Trophoblast cell (in vitro differentiated cells and primary cell): Measurements from ENCODE around the gene GOSR2.

Source experiments
- DNase-seq, 2 donors: peaks; one replicate each; pipeline ENCODE4 v3.0.0-alpha.2; 2016
- H2AFZ ChIP-seq: 2 replicates; pipeline ENCODE4 v1.6.1; 2013; ENCODE audit warnings: low read length, moderate library complexity, mild to moderate bottlenecking; ENCODE audit not compliant: insufficient read depth, poor library complexity
- H2AK5ac ChIP-seq: 2 replicates; pipeline ENCODE4 v1.6.1; 2013; ENCODE audit warnings: mild to moderate bottlenecking, low read length
- H2BK120ac ChIP-seq: 2 replicates; pipeline ENCODE4 v1.6.1; 2013; ENCODE audit warnings: low read length, mild to moderate bottlenecking, moderate library complexity; ENCODE audit not compliant: insufficient read depth, poor library complexity
- H2BK12ac ChIP-seq: 2 replicates; pipeline ENCODE4 v1.6.1; 2013; ENCODE audit warnings: mild to moderate bottlenecking, low read length, moderate library complexity
- H2BK5ac ChIP-seq: 2 replicates; pipeline ENCODE4 v1.6.1; 2013; ENCODE audit warnings: low read length, low read depth, moderate library complexity, mild to moderate bottlenecking; ENCODE audit not compliant: poor library complexity
- H3K14ac ChIP-seq: 2 replicates; pipeline ENCODE4 v1.6.1; 2013; ENCODE audit warnings: mild to moderate bottlenecking, low read length
- H3K18ac ChIP-seq: 2 replicates; pipeline ENCODE4 v1.6.1; 2013; ENCODE audit warnings: mild to moderate bottlenecking, low read length
- H3K23ac ChIP-seq: 2 replicates; pipeline ENCODE4 v1.6.1; 2013; ENCODE audit warnings: low read length
- H3K27ac ChIP-seq: 2 replicates; pipeline ENCODE4 v1.5.1; 2013; ENCODE audit warnings: low read depth, mild to moderate bottlenecking, inconsistent platforms, low read length, moderate library complexity
- H3K27me3 ChIP-seq: 2 replicates; pipeline ENCODE4 v1.6.1; 2013; ENCODE audit warnings: inconsistent platforms, mild to moderate bottlenecking, low read length, moderate library complexity; ENCODE audit not compliant: insufficient read depth
- H3K36me3 ChIP-seq, 2 experiments: 1 replicate in 1 of 2; 2 replicates in 1 of 2; pipeline ENCODE4 v1.6.1; 2013; ENCODE audit warnings: low read length in 2 of 2, mild to moderate bottlenecking in 2 of 2, moderate library complexity in 1 of 2; ENCODE audit not compliant: insufficient read depth in 2 of 2, control insufficient read depth in 1 of 2
- H3K4ac ChIP-seq: 2 replicates; pipeline ENCODE4 v1.6.1; 2013; ENCODE audit warnings: low read depth, mild to moderate bottlenecking, low read length, moderate library complexity
- H3K4me1 ChIP-seq, 2 experiments: 1 replicate in 1 of 2; 2 replicates in 1 of 2; pipeline ENCODE4 v1.6.1; 2013; ENCODE audit warnings: low read length in 2 of 2, mild to moderate bottlenecking in 2 of 2, moderate library complexity in 1 of 2; ENCODE audit not compliant: insufficient read depth in 2 of 2, control insufficient read depth in 1 of 2
- H3K4me2 ChIP-seq: 2 replicates; pipeline ENCODE4 v1.6.1; 2013; ENCODE audit warnings: inconsistent platforms, mild to moderate bottlenecking, low read length, moderate library complexity
- H3K4me3 ChIP-seq: 2 replicates; pipeline ENCODE4 v1.5.1; 2013; ENCODE audit warnings: mild to moderate bottlenecking, low read depth, low read length, inconsistent platforms
- H3K79me1 ChIP-seq: one replicate; pipeline ENCODE4 v1.6.1; 2013; ENCODE audit warnings: low read length
- H3K79me2 ChIP-seq: 2 replicates; pipeline ENCODE4 v1.6.1; 2013; ENCODE audit warnings: low read length, mild to moderate bottlenecking; ENCODE audit not compliant: control insufficient read depth, insufficient read depth, poor library complexity
- H3K9ac ChIP-seq: 2 replicates; pipeline ENCODE4 v1.6.1; 2013; ENCODE audit warnings: mild to moderate bottlenecking, low read length
- H3K9me3 ChIP-seq: 2 replicates; pipeline ENCODE4 v1.6.1; 2013; ENCODE audit warnings: low read depth, mild to moderate bottlenecking, control low read depth, inconsistent platforms, low read length; ENCODE audit not compliant: insufficient read depth
- H4K12ac ChIP-seq: 2 replicates; pipeline ENCODE4 v1.6.1; 2013; ENCODE audit warnings: low read depth, mild to moderate bottlenecking, low read length, moderate library complexity
- H4K8ac ChIP-seq: 2 replicates; pipeline ENCODE4 v1.6.1; 2013; ENCODE audit warnings: low read depth, mild to moderate bottlenecking, low read length, moderate library complexity
- H4K91ac ChIP-seq: one replicate; pipeline ENCODE4 v1.6.1; 2013; ENCODE audit warnings: low read depth, mild to moderate bottlenecking, low read length, moderate library complexity
- WGBS: extraction: QIAGEN DNeasy Blood & Tissue Kit; methylation state at CpG from one replicate; pipeline ENCODE4 v1.1.7; 2013; ENCODE audit warnings: missing lambda C conversion rate; ENCODE audit not compliant: insufficient read length, insufficient coverage; ENCODE audit errors: extremely low coverage; 5-methylcytosine and 5-hydroxymethylcytosine counted together

The GOSR2 gene

GRCh38 chr17:46978489-46979146 lies 55.7 kb downstream of the GOSR2 start:
- no CpG with 5 or more reads among the region's 83 CpGs for WGBS

GRCh38 chr17:46979147-46979863 lies 56.3 kb downstream of the GOSR2 start, which contains the start of gene RPRML:
RPRML (minus strand) TSS chr17:46979253; CDS start chr17:46979007, 246 bp downstream.
- H3K79me1 ChIP-seq, result peaks cover 1% of the 10 kb centered on the region
- no peak within 1 kb of the TSS for H2BK12ac ChIP-seq
- H3K79me2 ChIP-seq, result no peaks in the 10 kb centered on the region
- H3K4me2 ChIP-seq, result peak within 1 kb of the TSS; percentile 94
- no peak within 1 kb of the TSS for H3K4ac ChIP-seq
- H3K27ac ChIP-seq, result no peak within 1 kb of the TSS
- no peak within 1 kb of the TSS for H4K12ac ChIP-seq
- H3K9me3 ChIP-seq, result peaks cover 3% of the 10 kb centered on the region
- H2AFZ ChIP-seq, result no peak within 1 kb of the TSS
- no peak within 1 kb of the TSS for H4K91ac ChIP-seq
- H2AK5ac ChIP-seq, result no peak within 1 kb of the TSS
- H3K23ac ChIP-seq, result no peak within 1 kb of the TSS
- DNase-seq, result peak in 1 of 2 donors; percentile 30
- peak within 1 kb of the TSS; percentile 50 for H3K4me3 ChIP-seq
- H3K36me3 ChIP-seq, result no peaks in the 10 kb centered on the region
- H3K4me1 ChIP-seq, result peaks cover 17% of the 10 kb centered on the region in 2 experiments
- no peak within 1 kb of the TSS for H4K8ac ChIP-seq
- no peak within 1 kb of the TSS for H3K14ac ChIP-seq
- no peak within 1 kb of the TSS for H2BK5ac ChIP-seq
- WGBS, result no CpG with 5 or more reads among the region's 57 CpGs
- H3K27me3 ChIP-seq, result peaks cover 23% of the 10 kb centered on the region
- no peak within 1 kb of the TSS for H3K9ac ChIP-seq
- H3K18ac ChIP-seq, result no peak within 1 kb of the TSS
- H2BK120ac ChIP-seq, result no peak within 1 kb of the TSS

More at GRCh38 chr17:46978489-46979146, 55.7 kb downstream of the GOSR2 start:
- Histone ChIP-seq H4K8ac (no peak overlapping the region), H3K79me1 (peaks cover 1% of the 10 kb centered on the region), H3K23ac (no peak overlapping the region), H2BK120ac (no peak overlapping the region), H2AFZ (no peak overlapping the region), H4K12ac (no peak overlapping the region), H3K4me3 (peak overlapping the region; percentile 50), H2AK5ac (no peak overlapping the region), H3K4me2 (peak overlapping the region; percentile 94), H4K91ac (no peak overlapping the region), H3K79me2 (no peaks in the 10 kb centered on the region), H2BK5ac (no peak overlapping the region), H3K14ac (no peak overlapping the region), H3K36me3 (no peaks in the 10 kb centered on the region), H3K27me3 (peaks cover 23% of the 10 kb centered on the region), H3K4me1 (peaks cover 17% of the 10 kb centered on the region in 2 experiments), H3K9ac (no peak overlapping the region), H2BK12ac (no peak overlapping the region), H3K4ac (no peak overlapping the region), H3K18ac (no peak overlapping the region), H3K27ac (no peak overlapping the region), H3K9me3 (peaks cover 3% of the 10 kb centered on the region)
- no peak for DNase-seq

- peaks cover 1% of the 10 kb centered on the region for H3K79me1 ChIP-seq
- H3K36me3 ChIP-seq, result no peaks in the 10 kb centered on the region
- H3K4me3 ChIP-seq, result no peak overlapping the region
- no peak overlapping the region for H3K4ac ChIP-seq
- H3K27ac ChIP-seq, result no peak overlapping the region
- no CpG with 5 or more reads among the region's 6 CpGs for WGBS
- no peaks in the 10 kb centered on the region for H3K79me2 ChIP-seq
- H3K18ac ChIP-seq, result no peak overlapping the region
- H3K4me1 ChIP-seq, result peaks cover 13 to 14% of the 10 kb centered on the region in 2 experiments
- no peak overlapping the region for H4K91ac ChIP-seq
- peaks cover 3% of the 10 kb centered on the region for H3K9me3 ChIP-seq
- no peak overlapping the region for H2BK120ac ChIP-seq
- no peak for DNase-seq
- no peak overlapping the region for H2BK12ac ChIP-seq
- H4K12ac ChIP-seq, result no peak overlapping the region
- no peak overlapping the region for H2AK5ac ChIP-seq
- H3K14ac ChIP-seq, result no peak overlapping the region
- H2AFZ ChIP-seq, result no peak overlapping the region
- no peak overlapping the region for H3K4me2 ChIP-seq
- no peak overlapping the region for H3K9ac ChIP-seq
- no peak overlapping the region for H3K23ac ChIP-seq
- H3K27me3 ChIP-seq, result peaks cover 19% of the 10 kb centered on the region
- no peak overlapping the region for H4K8ac ChIP-seq
- no peak overlapping the region for H2BK5ac ChIP-seq
These were observed 59.6 kb downstream of the GOSR2 start for GRCh38 chr17:46982577-46982976.

- no peak overlapping the region for H2BK5ac ChIP-seq
- no peak overlapping the region for H3K14ac ChIP-seq
- peaks cover 8% of the 10 kb centered on the region for H3K27me3 ChIP-seq
- no peak overlapping the region for H4K91ac ChIP-seq
- H2AFZ ChIP-seq, result no peak overlapping the region
- no peaks in the 10 kb centered on the region for H3K36me3 ChIP-seq
- H3K9ac ChIP-seq, result no peak overlapping the region
- DNase-seq, result no peak
- H3K4me2 ChIP-seq, result no peak overlapping the region
- no peak overlapping the region for H3K18ac ChIP-seq
- H3K23ac ChIP-seq, result no peak overlapping the region
- H3K4me1 ChIP-seq, result peaks cover 3 to 5% of the 10 kb centered on the region in 2 experiments
- no peak overlapping the region for H2BK120ac ChIP-seq
- H3K4ac ChIP-seq, result no peak overlapping the region
- H2AK5ac ChIP-seq, result no peak overlapping the region
- no peaks in the 10 kb centered on the region for H3K9me3 ChIP-seq
- WGBS, result no CpG with 5 or more reads among the region's 6 CpGs
- H4K12ac ChIP-seq, result no peak overlapping the region
- H3K27ac ChIP-seq, result no peak overlapping the region
- no peak overlapping the region for H3K4me3 ChIP-seq
- no peak overlapping the region for H4K8ac ChIP-seq
- peaks cover 1% of the 10 kb centered on the region for H3K79me1 ChIP-seq
- no peak overlapping the region for H2BK12ac ChIP-seq
- H3K79me2 ChIP-seq, result no peaks in the 10 kb centered on the region
These were observed 60.8 kb downstream of the GOSR2 start for GRCh38 chr17:46983782-46984181.
